ENCODE measurements around the gene ZSCAN1. TPM values are rescaled to one million over a fixed set of nuclear protein-coding genes. Genes with fewer than 3 reads are reported as not detected.
A peak's percentile ranks its signal among the peaks of the same experiment; 100 is the strongest.

Gene ZSCAN1
- total RNA-seq, 2 donors from 2014 or later = not detected

DNA sequence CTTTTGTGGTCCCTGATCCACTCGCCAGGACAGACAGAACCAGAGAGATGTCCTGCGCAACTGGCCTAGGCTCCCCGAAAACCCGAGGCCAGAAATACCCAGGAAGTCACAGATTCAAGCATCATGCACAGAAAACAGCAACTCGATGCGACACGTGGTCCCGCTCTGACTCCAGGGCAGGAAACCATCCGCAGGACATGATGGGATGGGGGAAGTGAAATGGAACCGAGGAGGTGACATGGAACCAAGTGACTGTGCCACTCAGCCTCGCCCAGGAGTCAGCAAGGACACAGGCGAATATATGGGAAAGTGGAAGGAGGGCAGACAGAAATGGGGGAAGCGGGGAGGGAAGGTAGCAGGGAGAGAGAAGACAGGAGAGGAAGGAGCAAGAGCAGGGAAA is 63.1 kb downstream of the ZSCAN1 start:
- Histone ChIP-seq H3K36me3 (no peaks in the 10 kb centered on the region), H3K4me3 (peak overlapping the region; percentile 88 to 91), H3K27me3 (no peaks in the 10 kb centered on the region), H3K4me1 (peaks cover 0 to 17% of the 10 kb centered on the region in 2 donors), H3K27ac (peak overlapping the region in 1 of 2 donors; percentile 99), H3K9me3 (peaks cover 0 to 11% of the 10 kb centered on the region in 2 donors)
- TF ChIP-seq, protein P1, sequence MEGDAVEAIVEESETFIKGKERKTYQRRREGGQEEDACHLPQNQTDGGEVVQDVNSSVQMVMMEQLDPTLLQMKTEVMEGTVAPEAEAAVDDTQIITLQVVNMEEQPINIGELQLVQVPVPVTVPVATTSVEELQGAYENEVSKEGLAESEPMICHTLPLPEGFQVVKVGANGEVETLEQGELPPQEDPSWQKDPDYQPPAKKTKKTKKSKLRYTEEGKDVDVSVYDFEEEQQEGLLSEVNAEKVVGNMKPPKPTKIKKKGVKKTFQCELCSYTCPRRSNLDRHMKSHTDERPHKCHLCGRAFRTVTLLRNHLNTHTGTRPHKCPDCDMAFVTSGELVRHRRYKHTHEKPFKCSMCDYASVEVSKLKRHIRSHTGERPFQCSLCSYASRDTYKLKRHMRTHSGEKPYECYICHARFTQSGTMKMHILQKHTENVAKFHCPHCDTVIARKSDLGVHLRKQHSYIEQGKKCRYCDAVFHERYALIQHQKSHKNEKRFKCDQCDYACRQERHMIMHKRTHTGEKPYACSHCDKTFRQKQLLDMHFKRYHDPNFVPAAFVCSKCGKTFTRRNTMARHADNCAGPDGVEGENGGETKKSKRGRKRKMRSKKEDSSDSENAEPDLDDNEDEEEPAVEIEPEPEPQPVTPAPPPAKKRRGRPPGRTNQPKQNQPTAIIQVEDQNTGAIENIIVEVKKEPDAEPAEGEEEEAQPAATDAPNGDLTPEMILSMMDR (IDR thresholded peaks at IDR 0.05) = no peak
- no peak for DNase-seq (ENCODE audit: low spot score)

DNA sequence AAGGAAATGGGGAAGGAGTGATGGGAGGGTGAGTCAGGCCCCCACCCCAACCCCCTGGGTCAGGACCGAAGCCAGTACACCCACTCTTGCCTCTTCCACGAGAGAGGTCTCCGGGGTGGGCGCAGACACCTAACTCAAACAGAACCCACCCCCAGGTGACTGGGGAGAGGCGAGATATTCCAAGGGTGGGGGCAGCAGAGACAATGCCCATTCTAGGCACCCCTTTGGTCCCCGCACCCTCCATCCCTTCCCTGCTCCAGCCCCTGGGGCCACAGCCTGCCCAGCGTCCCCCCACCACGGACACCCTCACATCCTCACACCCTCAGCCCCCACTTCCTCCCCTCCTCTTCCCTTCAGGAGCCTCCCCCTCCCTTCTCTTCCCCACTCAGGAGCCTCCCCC is 63.5 kb downstream of the ZSCAN1 start:
- DNase-seq (ENCODE audit: low spot score) = no peak
- Histone ChIP-seq H3K27ac (peak overlapping the region; percentile 95 to 99), H3K9me3 (peaks cover 0 to 16% of the 10 kb centered on the region in 2 donors)

DNA sequence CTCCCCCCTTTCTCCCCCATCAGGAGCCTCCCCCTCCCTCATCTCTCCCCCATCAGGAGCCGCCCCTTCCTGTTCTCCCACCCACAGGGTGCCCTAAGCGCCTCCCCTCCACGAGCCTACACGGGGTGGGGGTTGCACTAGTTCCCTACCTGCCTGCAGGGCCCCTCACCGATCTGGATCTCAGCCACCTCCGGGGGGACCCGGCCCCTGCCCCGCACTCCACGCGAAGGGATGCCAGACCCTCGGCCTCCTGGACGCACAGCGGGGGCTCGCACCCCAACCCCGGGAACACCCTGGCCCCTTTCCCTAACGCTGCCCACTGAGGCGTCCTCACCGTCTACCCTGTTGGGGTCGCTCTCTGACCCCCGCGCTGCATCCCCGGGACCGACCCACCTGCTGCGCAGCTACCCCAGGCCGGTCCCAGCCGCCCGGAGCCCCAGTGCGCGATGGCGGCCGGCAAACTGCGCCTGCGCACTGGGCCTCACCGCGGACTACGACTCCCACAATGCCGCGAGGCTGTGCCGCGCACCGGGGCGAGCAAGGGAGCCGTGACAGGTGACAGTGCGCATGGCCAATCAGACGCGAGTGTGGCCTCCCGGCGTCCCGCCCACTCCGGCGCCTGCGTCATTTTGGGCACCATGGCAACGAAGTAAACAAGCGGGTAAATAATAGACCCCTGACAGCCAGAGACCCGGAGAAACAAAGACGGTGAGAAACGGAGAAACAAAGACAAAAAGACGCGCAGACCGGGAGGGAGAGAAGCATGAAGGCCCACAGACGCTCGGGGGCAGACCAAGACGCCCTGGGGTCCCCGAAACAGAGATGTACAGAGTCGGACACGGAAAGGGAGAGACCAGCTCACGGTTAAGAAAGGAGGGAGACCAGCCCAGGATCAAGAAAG is 64.2 kb downstream of the ZSCAN1 start, which contains the start of gene ZSCAN18:
TSS of gene ZSCAN18 (minus strand) at position 451 of the 901 bp plus-strand sequence. CDS start 7,964 bp downstream, outside the sequence.
- no peaks in the 10 kb centered on the region for H3K36me3 ChIP-seq
- peaks cover 0 to 20% of the 10 kb centered on the region in 2 donors for H3K9me3 ChIP-seq
- H3K27me3 ChIP-seq = no peaks in the 10 kb centered on the region
- peak within 1 kb of the TSS; percentile 88 to 91 for H3K4me3 ChIP-seq
- H3K4me1 ChIP-seq = peaks cover 0 to 17% of the 10 kb centered on the region in 2 donors
- peak; percentile 99 for DNase-seq (ENCODE audit: low spot score)
- peak within 1 kb of the TSS; percentile 95 to 99 for H3K27ac ChIP-seq
- TF ChIP-seq, protein P1 (IDR thresholded peaks at IDR 0.05) = no peak

More for the DNA sequence above, 63.5 kb downstream of the ZSCAN1 start:
- Histone ChIP-seq H3K4me3 (peak overlapping the region; percentile 88 to 91), H3K27me3 (no peaks in the 10 kb centered on the region), H3K4me1 (peaks cover 0 to 17% of the 10 kb centered on the region in 2 donors), H3K36me3 (no peaks in the 10 kb centered on the region)
- TF ChIP-seq, protein P1 (IDR thresholded peaks at IDR 0.05) = no peak

DNA sequence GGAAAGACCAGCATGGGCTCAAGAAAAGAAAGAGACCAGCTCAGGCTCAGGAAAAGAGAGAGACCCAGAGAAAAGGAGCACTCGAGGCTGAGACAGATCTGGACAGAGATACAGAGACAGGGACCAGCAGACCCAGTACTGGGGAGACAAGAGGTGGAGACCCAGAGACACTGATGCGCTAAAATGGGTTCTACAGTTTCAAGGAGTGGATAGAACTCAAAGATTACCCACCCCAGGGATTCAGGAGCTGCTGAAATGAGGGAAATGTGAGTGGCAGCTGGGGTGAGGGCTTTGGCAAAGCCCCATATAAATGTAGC is 64.8 kb downstream of the ZSCAN1 start:
- Histone ChIP-seq H3K4me3 (peak overlapping the region; percentile 88 to 91), H3K27me3 (no peaks in the 10 kb centered on the region), H3K27ac (peak overlapping the region; percentile 95 to 99), H3K36me3 (no peaks in the 10 kb centered on the region), H3K9me3 (peaks cover 0 to 27% of the 10 kb centered on the region in 2 donors), H3K4me1 (peaks cover 0 to 17% of the 10 kb centered on the region in 2 donors)
- TF ChIP-seq, protein P1 (IDR thresholded peaks at IDR 0.05) = no peak
- no peak for DNase-seq (ENCODE audit: low spot score)

Other genes starting within 250 kb of the ZSCAN1 start
- gene ZNF552, start 219.1 kb upstream of the ZSCAN1 start, total RNA-seq = 1 to 10 TPM; 1.0 to 5.3 TPM
- gene ZNF587B, start 203.7 kb upstream of the ZSCAN1 start, total RNA-seq = 1 to 10 TPM; 3.2 to 5.7 TPM
- 10 to 100 TPM; 11.6 to 12.5 TPM for gene ZNF587, start 184.2 kb upstream of the ZSCAN1 start, total RNA-seq
- gene ZNF814, start 145.0 kb upstream of the ZSCAN1 start, total RNA-seq = 1 to 10 TPM; 8.7 to 9.2 TPM
- 1 to 10 TPM; 7.5 TPM for gene ZNF417, start 117.4 kb upstream of the ZSCAN1 start, total RNA-seq
- gene ZNF418, start 98.6 kb upstream of the ZSCAN1 start, total RNA-seq = 1 to 10 TPM; 5.2 to 5.7 TPM
- gene ZNF256, start 86.3 kb upstream of the ZSCAN1 start, total RNA-seq = 1 to 10 TPM; 5.3 to 5.7 TPM
- gene C19orf18, start 59.5 kb upstream of the ZSCAN1 start, total RNA-seq = 1 to 10 TPM in 1 of 2 donors, not detected in 1; 1.7 TPM
- gene ZNF606, start 31.2 kb upstream of the ZSCAN1 start, total RNA-seq = 1 to 10 TPM; 9.6 TPM
- 1 to 10 TPM; 2.5 to 3.1 TPM for gene ZNF135, start 25.3 kb downstream of the ZSCAN1 start, total RNA-seq
- 10 to 100 TPM; 48.3 to 65.7 TPM for gene ZSCAN18, start 64.2 kb downstream of the ZSCAN1 start, total RNA-seq
- 1 to 10 TPM; 6.9 to 7.9 TPM for gene ZNF329, start 116.8 kb downstream of the ZSCAN1 start, total RNA-seq
- 10 to 100 TPM; 17.7 to 25.8 TPM for gene ZNF274, start 149.0 kb downstream of the ZSCAN1 start, total RNA-seq
- 10 to 100 TPM; 30.1 to 38.4 TPM for gene ZNF544, start 194.9 kb downstream of the ZSCAN1 start, total RNA-seq
- gene ZNF8, start 244.9 kb downstream of the ZSCAN1 start, total RNA-seq = 1 to 10 TPM; 5.8 to 6.9 TPM

Measured in right atrium auricular region (tissue), 2 donors.